B cell (primary cell): ENCODE data around the gene NR1H3. TPM values are rescaled to one million over a fixed set of nuclear protein-coding genes. Genes with fewer than 3 reads are reported as not detected.

Experiments
- ATAC-seq: fragments of 200-7000 bp; cut with Tn5 transposase; one replicate; pipeline ENCODE4 v1.10.0; 2021; ENCODE audit warnings: low read depth, mild to moderate bottlenecking, moderate number of reproducible peaks, moderate library complexity
- CTCF ChIA-PET: fragments of 350-600 bp; sonication (Branson Sonifier 250); formaldehyde crosslinking; loops from one replicate; lab custom pipeline; 2021; ENCODE audit warnings: antibody characterized with exemption, inconsistent platforms; lab: Charles Lee
- POLR2A ChIA-PET: fragments of 350-600 bp; sonication (Branson Sonifier 250); formaldehyde crosslinking; loops from one replicate; lab custom pipeline; 2021; ENCODE audit warnings: antibody characterized with exemption; lab: Charles Lee
- DNase-seq: peaks from one replicate; pipeline ENCODE4 v3.0.0; 2013
- H2AFZ ChIP-seq: 2 replicates; pipeline ENCODE4 v1.6.1; 2012; ENCODE audit warnings: mild to moderate bottlenecking, low read depth, low read length; ENCODE audit not compliant: insufficient read depth, poor library complexity, severe bottlenecking
- H3K27ac ChIP-seq, 2 donors: 1 replicate in 1 of 2; 2 replicates in 1 of 2; pipeline ENCODE4 v1.5.1; 2012 to 2013; ENCODE audit warnings: low read length in 2 of 2, mild to moderate bottlenecking in 2 of 2, moderate library complexity in 1 of 2
- H3K27me3 ChIP-seq, 4 experiments: fragments of 200-600 bp in 1 of 4; sonication (generic) in 1 of 4; replicated peaks in 1 of 4; 1 replicate in 2 of 4; 2 replicates in 2 of 4; pipeline versions ENCODE4 v1.6.1 to v1.7.0; 2013 to 2016; ENCODE audit warnings: low read length in 3 of 4, mild to moderate bottlenecking in 2 of 4, mixed read lengths in 1 of 4, moderate library complexity in 1 of 4; ENCODE audit not compliant: insufficient read depth in 4 of 4, control insufficient read depth in 3 of 4; ENCODE audit errors: control extremely low read depth in 1 of 4
- H3K36me3 ChIP-seq, 2 experiments: replicated peaks in 1 of 2; 1 replicate in 1 of 2; 2 replicates in 1 of 2; pipeline versions ENCODE4 v1.6.1 to v1.7.1; 2013; ENCODE audit warnings: low read length in 1 of 2; ENCODE audit not compliant: insufficient read depth in 2 of 2, control insufficient read depth in 1 of 2; ENCODE audit errors: control extremely low read depth in 1 of 2, extremely low read depth in 1 of 2
- H3K4me1 ChIP-seq, 2 donors: fragments of 200-600 bp in 1 of 2; sonication (generic) in 1 of 2; 1 replicate in 1 of 2; 2 replicates in 1 of 2; pipeline versions ENCODE4 v1.5.1 to v1.6.1; 2013 to 2017; ENCODE audit warnings: low read length in 2 of 2; ENCODE audit not compliant: control insufficient read depth in 2 of 2, insufficient read depth in 2 of 2
- H3K4me2 ChIP-seq: replicated peaks from 2 replicates; pipeline ENCODE3; 2012; ENCODE audit warnings: mild to moderate bottlenecking, low read depth, low read length; ENCODE audit not compliant: poor library complexity, severe bottlenecking
- H3K4me3 ChIP-seq, 5 experiments: fragments of 200-600 bp in 1 of 5; sonication (generic) in 1 of 5; 1 replicate in 3 of 5; 2 replicates in 2 of 5; pipeline versions ENCODE4 v1.5.1 to v1.7.0; 2011 to 2016; ENCODE audit warnings: low read length in 4 of 5, mild to moderate bottlenecking in 4 of 5, low read depth in 2 of 5, control low read depth in 1 of 5, moderate library complexity in 1 of 5; ENCODE audit not compliant: insufficient read depth in 1 of 5; ENCODE audit errors: control extremely low read depth in 1 of 5, extremely low read depth in 1 of 5
- H3K79me2 ChIP-seq: fragments of 200-600 bp; sonication (generic); one replicate; pipeline ENCODE4 v1.6.0; 2016; ENCODE audit warnings: low read length; ENCODE audit not compliant: control insufficient read depth, insufficient read depth
- H3K9ac ChIP-seq: fragments of 200-600 bp; sonication (generic); 2 replicates; pipeline ENCODE4 v1.6.1; 2017; ENCODE audit warnings: mild to moderate bottlenecking, low read length, moderate library complexity
- H3K9me3 ChIP-seq, 3 donors: one replicate each; pipeline versions ENCODE4 v1.6.1 to v1.7.1; 2013; ENCODE audit warnings: low read length in 2 of 3; ENCODE audit not compliant: control insufficient read depth in 2 of 3, insufficient read depth in 1 of 3; ENCODE audit errors: control extremely low read depth in 1 of 3
- H4K20me1 ChIP-seq: 2 replicates; pipeline ENCODE4 v1.6.0; 2012; ENCODE audit warnings: mild to moderate bottlenecking, low read length; ENCODE audit not compliant: insufficient read depth, control insufficient read depth, poor library complexity, severe bottlenecking
- H3K27ac Mint-ChIP-seq: one replicate; pipeline ENCODE4 v1.8.0; 2021; ENCODE audit warnings: mixed read lengths
- H3K27me3 Mint-ChIP-seq: one replicate; pipeline ENCODE4 v1.8.0; 2021; ENCODE audit warnings: mixed read lengths
- H3K4me1 Mint-ChIP-seq: one replicate; pipeline ENCODE4 v1.8.0; 2021; ENCODE audit warnings: mixed read lengths
- H3K4me3 Mint-ChIP-seq: one replicate; pipeline ENCODE4 v1.8.0; 2021; ENCODE audit warnings: mixed read lengths
- H3K9me3 Mint-ChIP-seq: one replicate; pipeline ENCODE4 v1.8.0; 2022; ENCODE audit warnings: mixed read lengths; ENCODE audit not compliant: insufficient read depth
- CTCF ChIP-seq: fragments of 200-600 bp; IDR thresholded peaks from one replicate; pipeline ENCODE4 v1.8.0; 2022; ENCODE audit warnings: antibody characterized with exemption, mild to moderate bottlenecking
- EZH2 ChIP-seq: IDR thresholded peaks from 2 replicates; pipeline ENCODE4 v1.6.1; 2012; ENCODE audit warnings: borderline replicate concordance, low read depth, mild to moderate bottlenecking, moderate library complexity, low read length; ENCODE audit not compliant: insufficient read depth, poor library complexity, severe bottlenecking
- WGBS: methylation state at CpG from one replicate; pipeline ENCODE4 v1.1.5; 2013; ENCODE audit warnings: missing lambda C conversion rate; ENCODE audit not compliant: insufficient coverage; 5-methylcytosine and 5-hydroxymethylcytosine counted together
- intact Hi-C: fragments of 100-400 bp; cut with micrococcal nuclease; formaldehyde crosslinking; loops from one replicate; pipeline ENCODE4 v1.10.0; 2022
- polyA plus RNA-seq: library from polyadenylated mRNA; depleted of rRNA; stranded (reverse); fragments of >200 nt; gene quantifications from 2 replicates; pipeline ENCODE4 v1.2.3, GENCODE V29; 2012
- total RNA-seq, 2 donors: library from RNA; stranded (reverse); fragments of 120-200 nt in 1 of 2; gene quantifications; 1 replicate in 1 of 2; 2 replicates in 1 of 2; pipeline versions ENCODE4 v1.2.3 to v1.2.4, GENCODE V29; 2013 to 2022

Gene NR1H3
- total and polyA plus RNA-seq, 2 donors (not counting 1 experiment from before 2014, with no cell fraction given): 8.4 to 9.6 TPM

- ChIA-PET CTCF (interaction anchor here (0.6 to 2.4 kb wide), 17 partner anchors 9 to 312 kb away, joined by 3 to 15 read pairs (median 5); partner anchors contain the start of genes CSTPP1, DDB2, NR1H3 and SLC39A13), POLR2A (interaction anchor here (0.6 to 3.9 kb wide), 10 partner anchors 9 to 178 kb away, joined by 3 to 29 read pairs (median 4); partner anchors contain the start of genes DDB2, MADD, PSMC3 and SPI1)
- intact Hi-C loops: loop anchor here (1.0 to 2.0 kb wide), 7 partner anchors 21 to 331 kb away; partner anchors contain the start of genes NDUFS3, PACSIN3, PSMC3 and SLC39A13
- Histone ChIP-seq H3K4me2 (peak overlapping the region; percentile 92), H3K27me3 (no peaks in the 10 kb centered on the region), H3K79me2 (peaks cover 31% of the 10 kb centered on the region), H2AFZ (peak overlapping the region; percentile 98), H3K9ac (peak overlapping the region; percentile 94), H3K27ac (peak overlapping the region; percentile 56 to 79), H3K4me3 (peak overlapping the region; percentile 65 to 99 (median 90)), H3K4me1 (peaks cover 13 to 22% of the 10 kb centered on the region in 2 donors), H3K9me3 (no peaks in the 10 kb centered on the region), H3K36me3 (peaks cover 0 to 23% of the 10 kb centered on the region in 2 experiments), H4K20me1 (no peaks in the 10 kb centered on the region)
- TF ChIP-seq EZH2 (no peak), CTCF (no peak)
- peaks cover 24% of the 10 kb centered on the region for H3K4me1 Mint-ChIP-seq
- H3K27me3 Mint-ChIP-seq: no peaks in the 10 kb centered on the region
- H3K9me3 Mint-ChIP-seq: no peaks in the 10 kb centered on the region
- ATAC-seq: peak; percentile 11
- H3K4me3 Mint-ChIP-seq: peak overlapping the region; percentile 99
- no peak for DNase-seq
- WGBS: 0% methylated on average over 6 of the region's 7 CpGs
- H3K27ac Mint-ChIP-seq: peak overlapping the region; percentile 99
Observed at GRCh38 chr11:47248304-47248663, 9.5 kb upstream of the NR1H3 start.
